GM12872 (cell line): ENCODE results near the gene CCDC154.

Experiments used
- TF ChIP-seq, protein P1 (sequence below): IDR thresholded peaks from 3 replicates; pipeline ENCODE4 v1.5.1; 2011; ENCODE audit warnings: low read depth, mild to moderate bottlenecking, low read length, moderate library complexity; ENCODE audit not compliant: insufficient read depth

Gene CCDC154

DNA sequence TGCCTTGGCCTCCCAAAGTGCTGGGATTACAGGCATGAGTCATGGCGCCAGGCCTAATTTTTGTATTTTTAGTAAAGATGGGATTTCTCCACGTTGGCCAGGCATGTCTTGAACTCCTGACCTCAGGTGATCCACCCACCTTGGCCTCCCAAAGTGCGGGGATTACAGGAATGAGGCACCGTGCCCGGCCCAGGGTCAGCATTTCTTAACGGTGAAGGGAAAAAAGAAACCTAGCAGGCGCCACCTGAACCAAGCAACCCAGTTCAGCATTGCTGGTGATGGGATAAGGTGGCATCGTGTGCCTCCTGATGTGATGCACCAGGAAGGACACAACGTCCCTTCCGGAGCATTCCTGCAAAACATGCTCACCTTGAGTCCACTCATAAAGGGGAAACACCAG, 32.7 kb upstream of the CCDC154 start:
- TF ChIP-seq, protein P1, sequence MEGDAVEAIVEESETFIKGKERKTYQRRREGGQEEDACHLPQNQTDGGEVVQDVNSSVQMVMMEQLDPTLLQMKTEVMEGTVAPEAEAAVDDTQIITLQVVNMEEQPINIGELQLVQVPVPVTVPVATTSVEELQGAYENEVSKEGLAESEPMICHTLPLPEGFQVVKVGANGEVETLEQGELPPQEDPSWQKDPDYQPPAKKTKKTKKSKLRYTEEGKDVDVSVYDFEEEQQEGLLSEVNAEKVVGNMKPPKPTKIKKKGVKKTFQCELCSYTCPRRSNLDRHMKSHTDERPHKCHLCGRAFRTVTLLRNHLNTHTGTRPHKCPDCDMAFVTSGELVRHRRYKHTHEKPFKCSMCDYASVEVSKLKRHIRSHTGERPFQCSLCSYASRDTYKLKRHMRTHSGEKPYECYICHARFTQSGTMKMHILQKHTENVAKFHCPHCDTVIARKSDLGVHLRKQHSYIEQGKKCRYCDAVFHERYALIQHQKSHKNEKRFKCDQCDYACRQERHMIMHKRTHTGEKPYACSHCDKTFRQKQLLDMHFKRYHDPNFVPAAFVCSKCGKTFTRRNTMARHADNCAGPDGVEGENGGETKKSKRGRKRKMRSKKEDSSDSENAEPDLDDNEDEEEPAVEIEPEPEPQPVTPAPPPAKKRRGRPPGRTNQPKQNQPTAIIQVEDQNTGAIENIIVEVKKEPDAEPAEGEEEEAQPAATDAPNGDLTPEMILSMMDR, result no peak

DNA sequence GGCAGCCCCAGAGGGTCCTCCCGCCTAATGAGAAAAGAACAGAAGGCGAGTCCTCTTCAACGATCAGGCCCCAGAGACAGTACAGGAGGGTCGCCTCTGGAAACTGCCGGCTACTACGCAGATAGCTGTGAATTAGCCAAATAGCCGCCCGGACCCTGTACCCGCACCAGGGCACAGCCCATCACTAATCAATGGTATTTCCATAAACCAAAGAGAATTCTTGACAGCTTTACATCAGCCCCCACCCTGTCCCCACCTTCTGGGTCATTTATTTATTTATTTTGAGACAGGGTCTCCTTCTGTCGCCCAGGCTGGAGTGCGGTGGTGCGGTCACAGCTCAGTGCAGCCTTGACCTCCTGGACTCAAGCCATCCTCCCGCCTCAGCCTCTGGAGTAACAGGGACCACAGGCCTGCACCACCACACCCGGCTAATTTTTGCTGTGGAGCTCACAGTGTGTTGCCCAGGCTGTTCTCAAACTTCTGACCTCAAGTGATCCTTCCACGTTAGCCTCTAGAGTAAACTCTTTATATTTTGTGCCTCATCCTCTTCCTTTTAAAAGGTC, 31.3 kb upstream of the CCDC154 start:
- TF ChIP-seq, protein P1, result no peak

DNA sequence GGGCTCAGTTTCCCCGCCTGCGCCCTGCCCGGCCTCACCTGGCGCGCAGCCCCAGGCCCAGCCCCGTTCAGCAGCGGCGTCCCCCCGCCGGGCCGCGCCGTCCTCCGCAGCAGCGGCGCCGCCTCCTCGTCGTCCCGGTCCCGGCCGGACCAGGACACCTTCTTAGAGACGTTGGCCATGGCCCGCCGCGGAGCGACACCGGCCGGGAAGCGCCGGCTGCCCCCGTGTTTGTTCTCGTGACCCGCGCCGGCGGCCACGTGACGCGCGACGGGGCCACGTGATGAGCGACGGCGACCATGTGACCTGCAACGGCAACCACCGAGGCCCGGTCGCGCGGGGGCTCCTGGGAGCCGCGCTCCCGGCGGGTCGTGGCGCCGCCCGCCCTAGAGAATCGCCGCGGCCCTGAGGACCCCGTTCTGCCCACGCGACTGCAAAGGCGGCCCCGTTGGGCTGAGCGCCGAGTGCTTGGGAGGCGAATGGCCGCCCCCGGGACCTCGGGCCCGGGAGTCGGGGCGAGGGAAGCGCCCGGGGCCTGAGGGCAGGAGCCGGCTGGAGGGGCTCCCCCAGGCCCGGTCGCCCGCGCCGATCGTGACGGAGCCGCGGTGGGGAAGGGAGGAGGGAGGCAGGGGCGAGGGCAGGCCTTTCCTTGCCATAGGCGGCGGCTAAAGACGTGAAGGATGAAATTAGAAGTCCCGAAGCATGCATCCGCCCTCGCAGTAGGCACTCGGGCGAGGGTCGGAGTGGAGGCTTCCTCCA, 30.6 kb upstream of the CCDC154 start, which contains the start of gene CLCN7:
CLCN7 (minus strand) TSS at position 233 of the 756 bp plus-strand sequence; CDS start at position 179, 54 bp downstream.
- TF ChIP-seq, protein P1, result no peak

GRCh38 chr16:1474082-1474795, 29.9 kb upstream of the CCDC154 start:
- TF ChIP-seq, protein P1, result no peak

DNA sequence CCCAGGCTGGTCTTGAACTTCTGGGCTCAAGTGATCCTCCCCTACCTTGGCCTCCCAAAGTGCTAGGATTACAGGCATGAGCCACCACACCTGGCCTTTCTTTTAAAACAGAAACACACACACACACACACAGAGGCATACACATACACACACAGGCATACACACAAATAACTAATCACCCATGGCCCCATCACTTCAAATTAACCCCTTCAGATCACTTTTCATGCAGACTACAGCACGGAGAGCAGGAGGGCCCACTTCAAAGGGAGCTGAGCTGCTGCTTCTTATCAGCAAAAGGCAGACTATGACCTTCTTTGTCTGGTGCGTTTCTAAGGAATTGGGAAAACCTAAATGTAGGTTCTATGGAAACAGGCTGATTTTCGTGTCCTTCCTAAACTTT, 28.6 kb upstream of the CCDC154 start:
- TF ChIP-seq, protein P1, result no peak

GRCh38 chr16:1471569-1472194, 27.3 kb upstream of the CCDC154 start:
- TF ChIP-seq, protein P1, result no peak
